ENCODE data around the gene LDHAL6A.

GRCh38 chr11:18466402-18466801 is 10.7 kb downstream of the LDHAL6A start:
- no peak for TF ChIP-seq POLR2A (IDR thresholded peaks at IDR 0.05; ENCODE audit: low read length)
- no peak for TF ChIP-seq MAX (IDR thresholded peaks at IDR 0.05)
- no peak for TF ChIP-seq BHLHE40 (IDR thresholded peaks at IDR 0.05; ENCODE audit: low read depth, low read length)
- TF ChIP-seq, protein P1, sequence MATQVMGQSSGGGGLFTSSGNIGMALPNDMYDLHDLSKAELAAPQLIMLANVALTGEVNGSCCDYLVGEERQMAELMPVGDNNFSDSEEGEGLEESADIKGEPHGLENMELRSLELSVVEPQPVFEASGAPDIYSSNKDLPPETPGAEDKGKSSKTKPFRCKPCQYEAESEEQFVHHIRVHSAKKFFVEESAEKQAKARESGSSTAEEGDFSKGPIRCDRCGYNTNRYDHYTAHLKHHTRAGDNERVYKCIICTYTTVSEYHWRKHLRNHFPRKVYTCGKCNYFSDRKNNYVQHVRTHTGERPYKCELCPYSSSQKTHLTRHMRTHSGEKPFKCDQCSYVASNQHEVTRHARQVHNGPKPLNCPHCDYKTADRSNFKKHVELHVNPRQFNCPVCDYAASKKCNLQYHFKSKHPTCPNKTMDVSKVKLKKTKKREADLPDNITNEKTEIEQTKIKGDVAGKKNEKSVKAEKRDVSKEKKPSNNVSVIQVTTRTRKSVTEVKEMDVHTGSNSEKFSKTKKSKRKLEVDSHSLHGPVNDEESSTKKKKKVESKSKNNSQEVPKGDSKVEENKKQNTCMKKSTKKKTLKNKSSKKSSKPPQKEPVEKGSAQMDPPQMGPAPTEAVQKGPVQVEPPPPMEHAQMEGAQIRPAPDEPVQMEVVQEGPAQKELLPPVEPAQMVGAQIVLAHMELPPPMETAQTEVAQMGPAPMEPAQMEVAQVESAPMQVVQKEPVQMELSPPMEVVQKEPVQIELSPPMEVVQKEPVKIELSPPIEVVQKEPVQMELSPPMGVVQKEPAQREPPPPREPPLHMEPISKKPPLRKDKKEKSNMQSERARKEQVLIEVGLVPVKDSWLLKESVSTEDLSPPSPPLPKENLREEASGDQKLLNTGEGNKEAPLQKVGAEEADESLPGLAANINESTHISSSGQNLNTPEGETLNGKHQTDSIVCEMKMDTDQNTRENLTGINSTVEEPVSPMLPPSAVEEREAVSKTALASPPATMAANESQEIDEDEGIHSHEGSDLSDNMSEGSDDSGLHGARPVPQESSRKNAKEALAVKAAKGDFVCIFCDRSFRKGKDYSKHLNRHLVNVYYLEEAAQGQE (IDR thresholded peaks at IDR 0.05), result no peak
- no peak for TF ChIP-seq ESRRA (IDR thresholded peaks at IDR 0.05; ENCODE audit: borderline replicate concordance, low read length)
- TF ChIP-seq, protein P2, sequence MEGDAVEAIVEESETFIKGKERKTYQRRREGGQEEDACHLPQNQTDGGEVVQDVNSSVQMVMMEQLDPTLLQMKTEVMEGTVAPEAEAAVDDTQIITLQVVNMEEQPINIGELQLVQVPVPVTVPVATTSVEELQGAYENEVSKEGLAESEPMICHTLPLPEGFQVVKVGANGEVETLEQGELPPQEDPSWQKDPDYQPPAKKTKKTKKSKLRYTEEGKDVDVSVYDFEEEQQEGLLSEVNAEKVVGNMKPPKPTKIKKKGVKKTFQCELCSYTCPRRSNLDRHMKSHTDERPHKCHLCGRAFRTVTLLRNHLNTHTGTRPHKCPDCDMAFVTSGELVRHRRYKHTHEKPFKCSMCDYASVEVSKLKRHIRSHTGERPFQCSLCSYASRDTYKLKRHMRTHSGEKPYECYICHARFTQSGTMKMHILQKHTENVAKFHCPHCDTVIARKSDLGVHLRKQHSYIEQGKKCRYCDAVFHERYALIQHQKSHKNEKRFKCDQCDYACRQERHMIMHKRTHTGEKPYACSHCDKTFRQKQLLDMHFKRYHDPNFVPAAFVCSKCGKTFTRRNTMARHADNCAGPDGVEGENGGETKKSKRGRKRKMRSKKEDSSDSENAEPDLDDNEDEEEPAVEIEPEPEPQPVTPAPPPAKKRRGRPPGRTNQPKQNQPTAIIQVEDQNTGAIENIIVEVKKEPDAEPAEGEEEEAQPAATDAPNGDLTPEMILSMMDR (IDR thresholded peaks at IDR 0.05), result no peak
- 0 out of 4 replicates have a peak, but pooled peaks of 1 of the 2 experiments have one; percentile 20 for TF ChIP-seq CEBPB (IDR thresholded peaks at IDR 0.05)
- no peak for TF ChIP-seq EP300 (IDR thresholded peaks at IDR 0.05)
- TF ChIP-seq, protein P3, sequence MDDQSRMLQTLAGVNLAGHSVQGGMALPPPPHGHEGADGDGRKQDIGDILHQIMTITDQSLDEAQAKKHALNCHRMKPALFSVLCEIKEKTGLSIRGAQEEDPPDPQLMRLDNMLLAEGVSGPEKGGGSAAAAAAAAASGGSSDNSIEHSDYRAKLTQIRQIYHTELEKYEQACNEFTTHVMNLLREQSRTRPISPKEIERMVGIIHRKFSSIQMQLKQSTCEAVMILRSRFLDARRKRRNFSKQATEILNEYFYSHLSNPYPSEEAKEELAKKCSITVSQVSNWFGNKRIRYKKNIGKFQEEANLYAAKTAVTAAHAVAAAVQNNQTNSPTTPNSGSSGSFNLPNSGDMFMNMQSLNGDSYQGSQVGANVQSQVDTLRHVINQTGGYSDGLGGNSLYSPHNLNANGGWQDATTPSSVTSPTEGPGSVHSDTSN (IDR thresholded peaks at IDR 0.05), result no peak

Data from A549 (cell line).